Natural killer cell (primary cell): Measurements from ENCODE around the gene COL4A1. TPM values are rescaled to one million over a fixed set of nuclear protein-coding genes. Genes with fewer than 3 reads are reported as not detected.

ENCODE experiments used
- ATAC-seq, 3 donors: fragments of 150-1000 bp in 2 of 3; fragments of 200-7000 bp in 1 of 3; cut with Tn5 transposase; 1 replicate in 1 of 3; 2 replicates in 2 of 3; pipeline ENCODE4 v1.10.0; 2021; ENCODE audit warnings: mild to moderate bottlenecking in 2 of 3, moderate library complexity in 2 of 3
- DNase-seq, 2 donors: peaks; one replicate each; pipeline versions ENCODE4 v3.0.0 to v3.0.0-alpha.2; 2013 to 2021; ENCODE audit warnings: mixed read lengths in 1 of 2
- H3K27ac ChIP-seq: one replicate; pipeline ENCODE4 v1.5.1; 2013; ENCODE audit warnings: mild to moderate bottlenecking, low read length
- H3K27me3 ChIP-seq: one replicate; pipeline ENCODE4 v1.6.1; 2013; ENCODE audit warnings: low read length; ENCODE audit not compliant: control insufficient read depth, insufficient read depth
- H3K36me3 ChIP-seq: one replicate; pipeline ENCODE4 v1.6.1; 2013; ENCODE audit warnings: low read length; ENCODE audit not compliant: control insufficient read depth, insufficient read depth
- H3K4me1 ChIP-seq: one replicate; pipeline ENCODE4 v1.6.1; 2013; ENCODE audit warnings: low read length; ENCODE audit not compliant: control insufficient read depth, insufficient read depth
- H3K4me3 ChIP-seq: one replicate; pipeline ENCODE4 v1.5.1; 2013; ENCODE audit warnings: low read length
- H3K9me3 ChIP-seq: one replicate; pipeline ENCODE4 v1.6.1; 2013; ENCODE audit warnings: low read length; ENCODE audit not compliant: control insufficient read depth, insufficient read depth
- H3K27ac Mint-ChIP-seq, 2 donors: one replicate each; pipeline ENCODE4 v1.8.0; 2022; ENCODE audit warnings: mild to moderate bottlenecking in 2 of 2, mixed read lengths in 2 of 2, moderate library complexity in 1 of 2
- H3K27me3 Mint-ChIP-seq, 2 donors: one replicate each; pipeline ENCODE4 v1.8.0; 2022; ENCODE audit warnings: low read depth in 2 of 2, mixed read lengths in 2 of 2
- H3K36me3 Mint-ChIP-seq: one replicate; pipeline ENCODE4 v1.8.0; 2022; ENCODE audit warnings: mixed read lengths
- H3K4me1 Mint-ChIP-seq, 2 donors: one replicate each; pipeline ENCODE4 v1.8.0; 2022; ENCODE audit warnings: mixed read lengths in 2 of 2
- H3K4me3 Mint-ChIP-seq: one replicate; pipeline ENCODE4 v1.8.0; 2022; ENCODE audit warnings: mild to moderate bottlenecking, moderate library complexity, mixed read lengths
- H3K9me3 Mint-ChIP-seq, 2 donors: one replicate each; pipeline ENCODE4 v1.8.0; 2022; ENCODE audit warnings: mixed read lengths in 2 of 2
- WGBS: methylation state at CpG from one replicate; pipeline ENCODE4 v1.1.7; 2013; ENCODE audit warnings: missing lambda C conversion rate; ENCODE audit not compliant: insufficient coverage; 5-methylcytosine and 5-hydroxymethylcytosine counted together
- intact Hi-C: fragments of 100-400 bp; cut with micrococcal nuclease; formaldehyde crosslinking; loops from one replicate; pipeline ENCODE4 v1.14.2; 2022
- total RNA-seq, 4 donors: library from RNA; stranded (reverse); fragments of 120-200 nt in 1 of 4; gene quantifications; one replicate each; pipeline versions ENCODE4 v1.2.3 to v1.2.4, GENCODE V29; 2013 to 2022
- TF ChIP-seq, protein P1 (sequence below): fragments of 200-600 bp; IDR thresholded peaks from one replicate; pipeline ENCODE4 v1.8.0; 2022; ENCODE audit warnings: antibody characterized with exemption

Gene COL4A1
- total RNA-seq, 3 donors from 2014 or later (not counting 1 experiment from before 2014, with no cell fraction given), result not detected

DNA sequence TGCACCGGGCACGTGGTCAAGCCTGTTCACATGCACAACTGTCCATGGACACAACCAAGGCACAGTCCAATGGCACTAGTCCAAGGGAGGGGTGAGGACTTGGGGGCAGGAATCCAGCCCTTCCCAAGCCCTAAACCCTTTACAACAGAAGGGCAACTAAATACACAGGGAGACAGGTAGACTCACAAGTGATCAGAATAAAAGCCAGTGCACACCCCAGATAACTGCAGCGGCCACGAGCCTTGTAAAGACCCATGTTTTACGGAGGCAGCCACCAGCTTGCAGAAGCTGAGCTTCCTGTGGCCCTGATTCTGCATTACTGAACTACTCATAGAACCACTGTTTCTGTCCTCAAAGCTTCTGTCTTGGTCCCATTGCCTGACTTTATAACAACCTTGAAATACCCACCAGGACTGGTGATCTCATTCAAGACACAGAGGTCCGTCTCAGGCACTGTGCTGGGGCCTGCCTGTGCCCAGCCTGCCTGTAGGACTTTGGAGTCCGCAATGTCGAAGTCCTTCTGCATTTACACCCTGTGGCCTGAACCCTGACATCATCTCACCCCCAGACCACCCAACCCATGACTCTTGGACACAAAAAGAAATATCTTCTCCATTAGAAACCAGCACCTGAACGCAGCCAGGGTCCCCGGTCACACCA, 181.2 kb downstream of the COL4A1 start:
- no peak for DNase-seq
- Mint-ChIP-seq H3K36me3 (no peaks in the 10 kb centered on the region), H3K27ac (no peak overlapping the region), H3K27me3 (peaks cover 9 to 51% of the 10 kb centered on the region in 2 donors), H3K9me3 (no peaks in the 10 kb centered on the region), H3K4me3 (no peak overlapping the region), H3K4me1 (no peaks in the 10 kb centered on the region)
- Histone ChIP-seq H3K36me3 (no peaks in the 10 kb centered on the region), H3K27ac (no peak overlapping the region), H3K9me3 (no peaks in the 10 kb centered on the region), H3K27me3 (no peaks in the 10 kb centered on the region), H3K4me3 (no peak overlapping the region), H3K4me1 (no peaks in the 10 kb centered on the region)
- WGBS, result 86% methylated on average over 10 of the region's 10 CpGs
- TF ChIP-seq, protein P1, sequence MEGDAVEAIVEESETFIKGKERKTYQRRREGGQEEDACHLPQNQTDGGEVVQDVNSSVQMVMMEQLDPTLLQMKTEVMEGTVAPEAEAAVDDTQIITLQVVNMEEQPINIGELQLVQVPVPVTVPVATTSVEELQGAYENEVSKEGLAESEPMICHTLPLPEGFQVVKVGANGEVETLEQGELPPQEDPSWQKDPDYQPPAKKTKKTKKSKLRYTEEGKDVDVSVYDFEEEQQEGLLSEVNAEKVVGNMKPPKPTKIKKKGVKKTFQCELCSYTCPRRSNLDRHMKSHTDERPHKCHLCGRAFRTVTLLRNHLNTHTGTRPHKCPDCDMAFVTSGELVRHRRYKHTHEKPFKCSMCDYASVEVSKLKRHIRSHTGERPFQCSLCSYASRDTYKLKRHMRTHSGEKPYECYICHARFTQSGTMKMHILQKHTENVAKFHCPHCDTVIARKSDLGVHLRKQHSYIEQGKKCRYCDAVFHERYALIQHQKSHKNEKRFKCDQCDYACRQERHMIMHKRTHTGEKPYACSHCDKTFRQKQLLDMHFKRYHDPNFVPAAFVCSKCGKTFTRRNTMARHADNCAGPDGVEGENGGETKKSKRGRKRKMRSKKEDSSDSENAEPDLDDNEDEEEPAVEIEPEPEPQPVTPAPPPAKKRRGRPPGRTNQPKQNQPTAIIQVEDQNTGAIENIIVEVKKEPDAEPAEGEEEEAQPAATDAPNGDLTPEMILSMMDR, result no peak
- ATAC-seq, result no peak
- intact Hi-C loops, result no loop called here

DNA sequence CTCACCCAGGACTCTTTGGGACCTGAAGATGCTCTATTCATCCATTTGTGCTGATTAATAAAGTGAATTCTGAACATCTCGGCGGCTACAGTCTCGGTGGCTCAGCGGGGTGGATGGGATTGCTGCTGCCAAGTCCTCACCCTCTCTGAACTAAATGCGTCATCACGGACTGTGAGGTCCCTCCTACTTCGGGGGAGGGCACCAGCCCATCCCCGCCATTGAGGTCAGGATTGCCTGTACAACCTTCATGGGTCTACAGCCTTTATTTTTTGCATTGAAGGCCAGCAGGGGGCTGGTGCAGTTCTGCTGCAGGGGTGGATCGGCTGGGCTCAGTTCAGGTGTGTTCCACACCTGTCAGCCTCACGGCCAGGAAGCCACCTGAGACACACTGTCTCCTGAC, 181.8 kb downstream of the COL4A1 start:
- H3K4me3 Mint-ChIP-seq, result no peak overlapping the region

DNA sequence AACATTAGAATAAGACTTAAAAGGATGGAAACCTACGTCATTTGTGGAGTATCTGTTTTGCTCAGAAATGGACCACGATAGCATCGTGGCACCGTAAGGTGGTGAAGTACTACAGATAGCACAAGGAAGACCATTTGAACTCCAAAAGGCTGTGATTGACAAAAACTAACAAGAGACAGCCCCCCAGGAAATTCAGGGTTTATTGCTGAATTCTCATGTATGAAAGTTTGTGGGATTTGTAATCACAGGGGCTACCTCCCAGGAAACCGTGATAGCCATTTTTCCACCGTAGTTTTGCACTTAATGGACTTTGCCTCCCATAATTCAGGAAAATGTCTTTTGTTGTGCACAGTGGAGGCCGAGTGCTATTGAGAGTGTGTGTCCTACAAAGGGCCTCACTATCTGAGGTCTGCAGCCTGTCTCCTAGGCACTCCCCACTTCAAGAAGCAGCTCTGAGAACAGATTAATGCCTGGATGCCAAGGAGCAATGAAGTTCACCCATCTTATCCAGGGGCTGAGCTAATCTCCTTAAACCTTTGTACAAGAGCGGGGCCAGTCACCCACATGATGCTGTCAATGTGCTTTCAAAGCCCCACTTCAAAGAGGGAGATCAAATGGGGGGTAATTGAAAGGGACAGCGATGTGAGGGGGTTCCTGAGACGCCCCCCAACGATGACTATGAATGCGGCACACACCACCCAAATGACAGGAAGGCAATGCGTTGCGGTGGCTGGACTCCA, 182.6 kb downstream of the COL4A1 start:
- no peak overlapping the region for H3K4me3 ChIP-seq
- Mint-ChIP-seq H3K27ac (no peak overlapping the region), H3K4me3 (no peak overlapping the region), H3K4me1 (no peaks in the 10 kb centered on the region), H3K9me3 (no peaks in the 10 kb centered on the region), H3K27me3 (peaks cover 14 to 39% of the 10 kb centered on the region in 2 donors), H3K36me3 (no peaks in the 10 kb centered on the region)
- H3K36me3 ChIP-seq, result no peaks in the 10 kb centered on the region
- no peak overlapping the region for H3K27ac ChIP-seq
- no peak for ATAC-seq
- H3K27me3 ChIP-seq, result no peaks in the 10 kb centered on the region
- DNase-seq, result no peak
- no peaks in the 10 kb centered on the region for H3K4me1 ChIP-seq
- TF ChIP-seq, protein P1, result no peak
- intact Hi-C loops, result no loop called here
- WGBS, result 55% methylated on average over 14 of the region's 14 CpGs
- H3K9me3 ChIP-seq, result no peaks in the 10 kb centered on the region

More for the DNA sequence above, 181.8 kb downstream of the COL4A1 start:
- no peak overlapping the region for H3K27ac Mint-ChIP-seq
- 94% methylated on average over 10 of the region's 10 CpGs for WGBS
- H3K4me1 Mint-ChIP-seq, result no peaks in the 10 kb centered on the region
- H3K27ac ChIP-seq, result no peak overlapping the region
- H3K27me3 Mint-ChIP-seq, result peaks cover 10 to 45% of the 10 kb centered on the region in 2 donors
- intact Hi-C loops, result no loop called here
- DNase-seq (no peak), ATAC-seq (no peak)
- no peaks in the 10 kb centered on the region for H3K27me3 ChIP-seq
- no peaks in the 10 kb centered on the region for H3K36me3 Mint-ChIP-seq
- H3K36me3 ChIP-seq, result no peaks in the 10 kb centered on the region
- no peaks in the 10 kb centered on the region for H3K9me3 ChIP-seq
- no peaks in the 10 kb centered on the region for H3K9me3 Mint-ChIP-seq
- H3K4me3 ChIP-seq, result no peak overlapping the region
- H3K4me1 ChIP-seq, result no peaks in the 10 kb centered on the region
- TF ChIP-seq, protein P1, result no peak
